Fibroblast of lung (primary cell): ENCODE data around the gene TP63. TPM values are rescaled to one million over a fixed set of nuclear protein-coding genes. Genes with fewer than 3 reads are reported as not detected.
A peak's percentile ranks its signal among the peaks of the same experiment; 100 is the strongest.
"Not testable (repeated sequence)": the region's sequence is repeated elsewhere in the genome, so short reads cannot be mapped to it uniquely, and the experiment has no call there.

ENCODE experiments used
- DNase-seq, 2 donors: peaks; one replicate each; pipeline versions ENCODE4 v3.0.0 to v3.0.0-alpha.2; 2010; ENCODE audit warnings: low read depth in 2 of 2
- H2AFZ ChIP-seq: 2 replicates; pipeline ENCODE4 v1.5.1; 2012; ENCODE audit warnings: low read length, control low read depth, inconsistent platforms
- H3K27ac ChIP-seq: 2 replicates; pipeline ENCODE4 v1.5.1; 2011; ENCODE audit warnings: low read length, control low read depth; ENCODE audit not compliant: insufficient read depth
- H3K27me3 ChIP-seq: 2 replicates; pipeline ENCODE4 v1.5.1; 2011; ENCODE audit warnings: mild to moderate bottlenecking, low read length; ENCODE audit not compliant: control insufficient read depth, insufficient read depth
- H3K36me3 ChIP-seq: 2 replicates; pipeline ENCODE4 v1.5.1; 2011; ENCODE audit warnings: low read length; ENCODE audit not compliant: control insufficient read depth, insufficient read depth
- H3K4me1 ChIP-seq: 2 replicates; pipeline ENCODE4 v1.5.1; 2011; ENCODE audit warnings: low read length; ENCODE audit not compliant: control insufficient read depth, insufficient read depth; ENCODE audit errors: extremely low read depth
- H3K4me2 ChIP-seq: 2 replicates; pipeline ENCODE4 v1.5.1; 2011; ENCODE audit warnings: low read length, control low read depth; ENCODE audit not compliant: insufficient read depth; ENCODE audit errors: extremely low read depth
- H3K4me3 ChIP-seq, 4 experiments: fragments of 200-600 bp in 1 of 4; sonication (generic) in 1 of 4; replicated peaks in 1 of 4; 2 replicates each; pipeline ENCODE4 v1.5.1; 2011 to 2016; ENCODE audit warnings: low read length in 4 of 4, low read depth in 3 of 4, mild to moderate bottlenecking in 3 of 4, control low read depth in 2 of 4, inconsistent platforms in 1 of 4, mixed read lengths in 1 of 4; ENCODE audit not compliant: insufficient read depth in 1 of 4; ENCODE audit errors: control extremely low read depth in 1 of 4
- H3K79me2 ChIP-seq: 2 replicates; pipeline ENCODE4 v1.5.1; 2012; ENCODE audit warnings: mild to moderate bottlenecking, low read length, inconsistent platforms; ENCODE audit not compliant: control insufficient read depth, insufficient read depth
- H3K9ac ChIP-seq: 2 replicates; pipeline ENCODE4 v1.5.1; 2011; ENCODE audit warnings: mild to moderate bottlenecking, low read length, control low read depth; ENCODE audit not compliant: insufficient read depth
- H3K9me3 ChIP-seq: 2 replicates; pipeline ENCODE4 v1.5.1; 2012; ENCODE audit warnings: low read depth, low read length; ENCODE audit not compliant: control insufficient read depth, insufficient read depth
- H4K20me1 ChIP-seq: 2 replicates; pipeline ENCODE4 v1.5.1; 2011; ENCODE audit warnings: low read length; ENCODE audit not compliant: control insufficient read depth, insufficient read depth; ENCODE audit errors: extremely low read depth
- CTCF ChIP-seq, 2 donors: IDR thresholded peaks in 1 of 2; conservative IDR thresholded peaks in 1 of 2; 1 replicate in 1 of 2; 2 replicates in 1 of 2; pipeline ENCODE4 v1.5.1; 2011 to 2012; ENCODE audit warnings: low read length in 2 of 2, control low read depth in 1 of 2, inconsistent platforms in 1 of 2, low read depth in 1 of 2, mild to moderate bottlenecking in 1 of 2
- EZH2 ChIP-seq: IDR thresholded peaks from 2 replicates; pipeline ENCODE4 v1.5.1; 2012; ENCODE audit warnings: low read length, control low read depth, mild to moderate bottlenecking; ENCODE audit errors: missing control alignments
- polyA plus RNA-seq, 2 donors: library from polyadenylated mRNA; depleted of rRNA in 1 of 2; stranded (reverse) in 1 of 2; unstranded in 1 of 2; fragments of >200 nt; gene quantifications; 2 replicates each; pipeline ENCODE4 v1.2.1, GENCODE V29; 2011 to 2012; ENCODE audit warnings: missing spikeins in 1 of 2
- total RNA-seq: library from RNA; depleted of rRNA; stranded (reverse); fragments of >200 nt; gene quantifications from 2 replicates; pipeline ENCODE4 v1.2.1, GENCODE V29; 2014

The TP63 gene
- total and polyA plus RNA-seq, 2 donors (not counting 1 experiment from before 2014, with no cell fraction given), result 0.06 TPM; not detected in 1

DNA sequence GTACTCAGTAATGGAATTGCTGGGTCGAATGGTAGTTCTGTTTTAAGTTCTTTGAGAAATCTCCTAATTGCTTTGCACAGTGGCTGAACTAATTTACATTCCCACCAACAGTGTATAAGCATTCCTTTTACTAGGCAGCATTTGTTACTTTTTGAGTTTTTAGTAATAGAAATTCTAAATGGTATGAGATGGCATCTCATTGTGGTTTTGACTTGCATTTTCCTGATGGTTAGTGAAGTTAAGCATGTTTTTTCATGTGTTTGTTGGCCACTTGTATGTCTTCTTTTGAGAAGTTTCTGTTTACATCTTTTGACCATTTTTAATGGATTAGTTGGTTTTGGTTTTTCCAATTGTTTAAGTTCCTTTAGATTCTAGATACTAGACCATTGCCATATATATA is 28.4 kb downstream of the TP63 start:
- Histone ChIP-seq H3K9me3 (no peaks in the 10 kb centered on the region), H4K20me1 (no peaks in the 10 kb centered on the region), H3K4me3 (no peak overlapping the region), H3K79me2 (no peaks in the 10 kb centered on the region), H2AFZ (no peak overlapping the region), H3K27ac (no peak overlapping the region), H3K36me3 (no peaks in the 10 kb centered on the region), H3K4me2 (no peak overlapping the region), H3K4me1 (peaks cover 2% of the 10 kb centered on the region), H3K27me3 (no peaks in the 10 kb centered on the region), H3K9ac (no peak overlapping the region)
- TF ChIP-seq EZH2 (no peak), CTCF (conservative IDR thresholded peaks at IDR 0.05 in 1 of 2, IDR thresholded peaks at IDR 0.05 in 1 of 2; ENCODE audit: low read depth in 1 of 2, low read length in 2 of 2) (no peak)
- peak in 1 of 2 donors; percentile 29 for DNase-seq

GRCh38 chr3:189664311-189664710 is 33.1 kb downstream of the TP63 start:
- H3K4me2 ChIP-seq, result no peak overlapping the region
- H3K79me2 ChIP-seq, result no peaks in the 10 kb centered on the region
- H3K9me3 ChIP-seq, result no peaks in the 10 kb centered on the region
- H3K4me1 ChIP-seq, result peaks cover 2% of the 10 kb centered on the region
- no peaks in the 10 kb centered on the region for H3K36me3 ChIP-seq
- H2AFZ ChIP-seq, result no peak overlapping the region
- DNase-seq, result peak; percentile 91 to 93
- no peak for TF ChIP-seq CTCF (conservative IDR thresholded peaks at IDR 0.05 in 1 of 2, IDR thresholded peaks at IDR 0.05 in 1 of 2; ENCODE audit: low read depth in 1 of 2, low read length in 2 of 2)
- TF ChIP-seq EZH2, result no peak
- H4K20me1 ChIP-seq, result no peaks in the 10 kb centered on the region
- no peak overlapping the region for H3K4me3 ChIP-seq
- H3K9ac ChIP-seq, result no peak overlapping the region
- H3K27me3 ChIP-seq, result no peaks in the 10 kb centered on the region
- H3K27ac ChIP-seq, result no peak overlapping the region

- H3K4me1 ChIP-seq, H3K27ac ChIP-seq, H4K20me1 ChIP-seq, H2AFZ ChIP-seq, H3K27me3 ChIP-seq, H3K9me3 ChIP-seq, H3K4me3 ChIP-seq, H3K36me3 ChIP-seq, H3K79me2 ChIP-seq, H3K9ac ChIP-seq, DNase-seq, H3K4me2 ChIP-seq: not testable (repeated sequence)
These were observed 41.2 kb downstream of the TP63 start for GRCh38 chr3:189672346-189672745.
